Tibial artery (tissue), 4 donors: Measurements from ENCODE around the gene SORCS2.

Experiments
- DNase-seq, 2 donors: peaks; one replicate each; pipeline ENCODE4 v3.0.0-alpha.2; 2019
- H3K27ac ChIP-seq, 2 donors: fragments of 200-600 bp; sonication (generic) in 1 of 2; 1 replicate in 1 of 2; 2 replicates in 1 of 2; pipeline ENCODE4 v1.5.1; 2018 to 2019; ENCODE audit warnings: mild to moderate bottlenecking in 1 of 2
- H3K27me3 ChIP-seq, 2 donors: fragments of 200-600 bp; sonication (generic) in 1 of 2; one replicate each; pipeline versions ENCODE4 v1.5.1 to v1.6.0; 2016 to 2019
- H3K36me3 ChIP-seq, 3 donors: fragments of 200-600 bp; sonication (generic) in 2 of 3; one replicate each; pipeline ENCODE4 v1.5.1; 2016 to 2019; ENCODE audit warnings: mild to moderate bottlenecking in 2 of 3
- H3K4me1 ChIP-seq, 4 donors: fragments of 200-600 bp; sonication (generic) in 2 of 4; 1 replicate in 3 of 4; 2 replicates in 1 of 4; pipeline ENCODE4 v1.5.1; 2016 to 2019
- H3K4me3 ChIP-seq, 2 donors: fragments of 200-600 bp; sonication (generic) in 1 of 2; 1 replicate in 1 of 2; 2 replicates in 1 of 2; pipeline ENCODE4 v1.5.1; 2018 to 2019; ENCODE audit warnings: mild to moderate bottlenecking in 2 of 2
- H3K9me3 ChIP-seq, 3 donors: fragments of 200-600 bp; sonication (generic) in 1 of 3; one replicate each; pipeline ENCODE4 v1.5.1; 2016 to 2019
- intact Hi-C: fragments of 100-400 bp; cut with DNase I; formaldehyde crosslinking; loops from one replicate; pipeline ENCODE4 v1.15.0; 2023; ENCODE audit warnings: low total_unique reads
- TF ChIP-seq, protein P1 (sequence below), 2 experiments: fragments of 200-600 bp in 1 of 2; fragments of 450-650 bp in 1 of 2; IDR thresholded peaks; one replicate each; pipeline ENCODE4 v1.5.1; 2017 to 2019; ENCODE audit warnings: antibody characterized with exemption in 2 of 2, mild to moderate bottlenecking in 1 of 2, moderate library complexity in 1 of 2

SORCS2 gene

DNA sequence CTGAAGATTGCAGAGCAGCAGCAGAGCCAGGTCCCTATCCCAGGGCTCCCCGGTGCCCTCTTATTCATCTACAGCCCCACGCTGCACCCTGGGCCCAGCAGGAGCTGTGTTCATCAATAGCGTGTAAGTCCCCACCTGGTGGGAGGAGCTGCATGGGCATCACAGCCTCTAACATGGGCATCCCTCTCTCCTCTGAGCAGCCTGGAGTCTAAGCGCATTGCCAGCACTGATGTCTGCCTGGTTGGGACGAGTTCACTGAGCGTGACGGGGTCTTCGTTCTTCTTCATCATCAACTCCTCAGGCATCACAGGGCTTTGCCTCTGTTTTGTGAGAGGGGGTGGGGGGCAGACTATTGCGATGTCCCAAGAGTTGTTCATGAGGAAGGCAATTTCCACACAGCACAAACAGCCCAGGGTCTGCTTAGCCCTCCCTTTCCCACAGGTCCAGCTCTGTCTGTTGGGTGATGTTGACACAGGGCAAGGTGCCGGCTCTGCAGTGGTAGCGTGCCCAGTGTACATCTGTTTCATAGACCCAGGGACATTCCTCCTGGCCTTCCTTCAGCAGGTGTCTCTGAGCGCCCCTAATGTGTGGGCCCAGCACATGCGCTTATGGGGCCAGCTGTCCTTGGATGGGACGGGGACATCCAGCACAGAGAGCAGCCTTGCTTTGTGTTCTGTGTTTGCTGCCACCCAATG is 85.9 kb downstream of the SORCS2 start:
- no peak for DNase-seq
- Histone ChIP-seq H3K36me3 (no peaks in the 10 kb centered on the region), H3K27ac (no peak overlapping the region), H3K4me3 (no peak overlapping the region), H3K27me3 (peaks cover 0 to 13% of the 10 kb centered on the region in 2 donors), H3K4me1 (no peaks in the 10 kb centered on the region), H3K9me3 (no peaks in the 10 kb centered on the region)
- intact Hi-C loops = no loop called here
- TF ChIP-seq, protein P1, sequence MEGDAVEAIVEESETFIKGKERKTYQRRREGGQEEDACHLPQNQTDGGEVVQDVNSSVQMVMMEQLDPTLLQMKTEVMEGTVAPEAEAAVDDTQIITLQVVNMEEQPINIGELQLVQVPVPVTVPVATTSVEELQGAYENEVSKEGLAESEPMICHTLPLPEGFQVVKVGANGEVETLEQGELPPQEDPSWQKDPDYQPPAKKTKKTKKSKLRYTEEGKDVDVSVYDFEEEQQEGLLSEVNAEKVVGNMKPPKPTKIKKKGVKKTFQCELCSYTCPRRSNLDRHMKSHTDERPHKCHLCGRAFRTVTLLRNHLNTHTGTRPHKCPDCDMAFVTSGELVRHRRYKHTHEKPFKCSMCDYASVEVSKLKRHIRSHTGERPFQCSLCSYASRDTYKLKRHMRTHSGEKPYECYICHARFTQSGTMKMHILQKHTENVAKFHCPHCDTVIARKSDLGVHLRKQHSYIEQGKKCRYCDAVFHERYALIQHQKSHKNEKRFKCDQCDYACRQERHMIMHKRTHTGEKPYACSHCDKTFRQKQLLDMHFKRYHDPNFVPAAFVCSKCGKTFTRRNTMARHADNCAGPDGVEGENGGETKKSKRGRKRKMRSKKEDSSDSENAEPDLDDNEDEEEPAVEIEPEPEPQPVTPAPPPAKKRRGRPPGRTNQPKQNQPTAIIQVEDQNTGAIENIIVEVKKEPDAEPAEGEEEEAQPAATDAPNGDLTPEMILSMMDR (IDR thresholded peaks at IDR 0.05) = no peak

- TF ChIP-seq, protein P1 (IDR thresholded peaks at IDR 0.05) = no peak
Observed at GRCh38 chr4:7278981-7279380, 86.6 kb downstream of the SORCS2 start.

GRCh38 chr4:7279902-7280301 is 87.6 kb downstream of the SORCS2 start:
- Histone ChIP-seq H3K27me3 (peaks cover 0 to 16% of the 10 kb centered on the region in 2 donors), H3K27ac (no peak overlapping the region), H3K4me1 (no peaks in the 10 kb centered on the region), H3K36me3 (no peaks in the 10 kb centered on the region), H3K4me3 (no peak overlapping the region), H3K9me3 (no peaks in the 10 kb centered on the region)
- TF ChIP-seq, protein P1 (IDR thresholded peaks at IDR 0.05) = no peak
- no peak for DNase-seq
- intact Hi-C loops = no loop called here

More at GRCh38 chr4:7278981-7279380, 86.6 kb downstream of the SORCS2 start:
- Histone ChIP-seq H3K4me3 (no peak overlapping the region), H3K4me1 (no peaks in the 10 kb centered on the region), H3K9me3 (no peaks in the 10 kb centered on the region), H3K27ac (no peak overlapping the region), H3K36me3 (no peaks in the 10 kb centered on the region), H3K27me3 (peaks cover 0 to 16% of the 10 kb centered on the region in 2 donors)
- no peak for DNase-seq
- intact Hi-C loops = no loop called here

DNA sequence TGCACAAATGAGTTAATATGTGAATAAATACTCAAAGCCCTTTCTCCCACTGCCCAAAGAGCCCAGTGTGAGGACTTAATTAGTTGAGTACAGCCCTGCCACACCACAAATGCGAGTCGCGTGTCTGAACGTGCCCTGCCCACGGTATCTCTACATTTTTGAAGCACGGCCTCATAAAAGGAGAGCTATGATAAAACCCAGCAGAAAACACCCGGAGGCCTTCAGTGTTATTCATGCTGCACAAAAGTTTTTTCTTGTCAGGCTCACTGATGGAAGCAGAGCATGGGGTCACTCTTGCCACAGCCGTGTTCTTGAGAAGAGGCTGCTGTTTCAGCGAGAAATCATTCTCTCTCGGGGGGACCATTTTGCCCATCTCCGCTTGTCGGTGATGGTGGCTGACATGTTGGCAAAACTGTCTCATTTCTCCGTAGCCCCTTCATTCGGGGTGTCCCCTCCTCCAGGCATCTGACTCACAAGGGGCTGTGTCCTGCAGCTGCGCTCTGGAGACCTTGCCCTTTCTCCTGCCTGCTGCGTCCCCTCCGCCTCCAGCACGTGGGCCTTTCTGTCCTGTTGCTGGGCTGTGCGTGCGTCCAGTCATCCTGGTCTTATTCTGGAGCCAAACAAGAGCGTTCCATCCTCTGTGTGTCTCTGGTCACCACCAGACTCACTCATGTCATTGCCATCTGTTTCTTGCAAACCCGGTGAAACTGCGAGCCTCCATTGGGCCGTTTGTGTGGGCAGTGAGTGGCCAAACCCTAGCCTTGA is 88.8 kb downstream of the SORCS2 start:
- DNase-seq = no peak
- no peak overlapping the region for H3K4me3 ChIP-seq
- H3K4me1 ChIP-seq = peaks cover 0 to 12% (median 10%) of the 10 kb centered on the region in 4 donors
- H3K36me3 ChIP-seq = no peaks in the 10 kb centered on the region
- H3K27me3 ChIP-seq = peaks cover 0 to 16% of the 10 kb centered on the region in 2 donors
- H3K9me3 ChIP-seq = no peaks in the 10 kb centered on the region
- intact Hi-C loops = no loop called here
- TF ChIP-seq, protein P1 (IDR thresholded peaks at IDR 0.05) = no peak
- no peak overlapping the region for H3K27ac ChIP-seq

DNA sequence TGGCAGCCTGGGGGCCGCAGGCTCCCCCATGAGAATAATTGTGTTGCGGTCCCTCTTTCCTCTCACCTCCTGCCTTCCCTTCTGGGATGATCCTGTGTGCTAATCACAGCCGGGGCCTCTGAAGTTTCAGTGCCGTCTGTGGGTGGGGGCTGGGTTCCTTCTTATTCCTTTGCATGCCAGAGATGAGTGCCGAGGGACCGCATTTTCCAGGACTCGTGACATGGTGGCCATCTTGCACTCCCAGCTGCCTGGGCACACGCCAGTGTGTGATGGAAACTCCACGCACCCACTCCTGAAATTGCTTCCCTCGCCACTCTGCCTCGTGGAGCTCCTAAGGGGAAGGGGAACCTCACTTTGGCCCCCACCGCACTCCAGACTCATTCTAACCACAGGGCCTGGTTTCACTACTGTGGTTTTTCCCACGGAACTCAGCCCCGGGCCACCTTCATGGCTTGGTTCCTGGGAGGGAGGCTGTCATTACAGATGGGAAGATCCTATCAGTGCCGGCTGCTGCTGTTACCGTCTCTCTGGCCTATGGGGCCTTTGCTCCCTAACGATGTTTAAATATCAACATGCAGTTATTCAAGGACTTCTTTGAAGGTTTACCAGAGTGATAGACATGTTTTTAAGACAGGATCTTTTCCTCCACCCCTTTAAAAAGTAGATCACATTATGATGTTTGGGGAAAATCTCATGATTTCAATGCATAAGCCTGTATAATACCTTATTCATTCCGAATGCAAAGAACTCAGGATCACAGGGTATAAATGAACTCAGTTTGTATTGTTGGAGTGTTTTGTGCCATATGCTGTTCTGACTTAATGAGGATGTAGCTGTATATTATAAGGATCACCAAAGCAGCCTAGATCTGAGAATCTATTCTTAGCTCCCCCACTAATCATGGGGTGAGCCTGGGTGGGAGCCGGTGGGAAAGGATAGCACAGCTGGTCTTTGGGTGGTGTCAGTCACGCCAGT is 89.6 kb downstream of the SORCS2 start:
- intact Hi-C loops = no loop called here
- Histone ChIP-seq H3K27ac (no peak overlapping the region), H3K27me3 (peaks cover 0 to 12% of the 10 kb centered on the region in 2 donors), H3K36me3 (no peaks in the 10 kb centered on the region), H3K4me3 (no peak overlapping the region), H3K9me3 (no peaks in the 10 kb centered on the region), H3K4me1 (peaks cover 0 to 17% (median 13%) of the 10 kb centered on the region in 4 donors)
- TF ChIP-seq, protein P1 (IDR thresholded peaks at IDR 0.05) = no peak
- no peak for DNase-seq
